AG08396 (cell line): ENCODE results near the gene MSX1.

Source experiments
- DNase-seq: peaks from one replicate; pipeline ENCODE4 v3.0.0; 2012; ENCODE audit warnings: low spot score, mixed read lengths

Gene MSX1

GRCh38 chr4:4857809-4858508, 1.5 kb upstream of the MSX1 start:
- DNase-seq: no peak

DNA sequence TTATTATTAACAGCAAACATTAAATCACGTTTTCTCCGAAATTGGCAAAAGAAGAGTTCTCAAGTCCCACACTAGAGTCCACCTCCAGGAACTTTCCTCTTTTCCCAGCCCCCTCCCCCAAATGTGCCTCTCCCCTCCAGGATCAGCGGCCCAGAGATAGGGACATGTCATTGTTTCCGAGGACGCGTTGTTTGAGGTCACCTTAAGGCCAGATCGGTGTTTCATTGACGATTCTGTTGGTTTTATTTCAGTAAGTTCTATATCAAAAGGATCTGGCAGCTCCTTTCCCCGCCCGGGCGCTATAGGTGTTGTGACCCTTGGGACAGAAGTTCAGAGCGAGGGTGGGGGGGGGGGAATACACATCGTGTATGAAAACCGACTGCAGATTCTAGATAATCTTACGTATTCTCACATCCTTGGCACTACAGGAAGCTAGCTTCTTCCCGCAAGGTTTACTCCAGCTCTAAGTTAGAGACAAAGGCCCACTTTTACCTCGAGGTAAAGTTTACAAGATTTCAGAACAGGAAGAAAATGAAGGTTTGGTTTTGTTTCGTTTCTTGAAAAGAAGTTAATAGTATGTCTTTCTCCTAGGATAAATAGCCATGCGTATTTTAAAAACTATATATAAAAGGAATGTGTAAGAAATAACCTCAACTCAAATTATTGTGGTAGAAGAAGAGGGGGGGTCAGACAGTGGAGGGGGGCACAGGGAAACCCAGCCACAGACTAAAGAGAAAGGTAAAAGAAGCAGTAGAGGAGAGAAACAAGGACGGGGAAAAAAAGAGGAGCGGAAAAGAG, 739 bp upstream of the MSX1 start:
- no peak for DNase-seq

- peak; percentile 70 for DNase-seq
Measured at GRCh38 chr4:4859799-4860599, 534 bp downstream of the MSX1 start.

- peak; percentile 75 for DNase-seq
Measured at GRCh38 chr4:4860600-4861389, 1.3 kb downstream of the MSX1 start.

GRCh38 chr4:4861390-4862018, 2.0 kb downstream of the MSX1 start:
- no peak for DNase-seq

DNA sequence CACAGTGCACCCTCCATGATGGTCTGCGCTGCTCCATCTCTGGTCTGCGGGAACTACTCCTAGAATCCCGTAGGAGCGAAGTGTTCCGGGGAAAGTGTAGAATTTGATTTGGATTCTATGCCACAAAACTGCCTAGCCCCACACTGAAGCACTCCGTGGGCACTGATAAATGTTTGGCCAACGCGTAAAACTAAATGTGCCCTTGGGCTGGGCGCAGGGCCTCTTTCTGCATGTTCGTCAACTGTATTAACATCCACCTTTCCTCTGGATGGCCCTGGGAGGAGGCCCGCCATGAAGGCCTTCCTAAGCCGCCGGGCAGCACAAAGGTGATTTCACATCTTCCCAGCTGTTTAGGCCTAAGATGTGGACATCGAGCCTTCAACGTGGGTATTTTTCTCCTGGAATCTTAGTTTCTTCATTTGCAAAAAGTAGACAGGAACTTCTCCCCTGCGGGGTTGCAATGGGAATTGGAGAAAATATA, 2.6 kb downstream of the MSX1 start:
- DNase-seq: no peak

DNA sequence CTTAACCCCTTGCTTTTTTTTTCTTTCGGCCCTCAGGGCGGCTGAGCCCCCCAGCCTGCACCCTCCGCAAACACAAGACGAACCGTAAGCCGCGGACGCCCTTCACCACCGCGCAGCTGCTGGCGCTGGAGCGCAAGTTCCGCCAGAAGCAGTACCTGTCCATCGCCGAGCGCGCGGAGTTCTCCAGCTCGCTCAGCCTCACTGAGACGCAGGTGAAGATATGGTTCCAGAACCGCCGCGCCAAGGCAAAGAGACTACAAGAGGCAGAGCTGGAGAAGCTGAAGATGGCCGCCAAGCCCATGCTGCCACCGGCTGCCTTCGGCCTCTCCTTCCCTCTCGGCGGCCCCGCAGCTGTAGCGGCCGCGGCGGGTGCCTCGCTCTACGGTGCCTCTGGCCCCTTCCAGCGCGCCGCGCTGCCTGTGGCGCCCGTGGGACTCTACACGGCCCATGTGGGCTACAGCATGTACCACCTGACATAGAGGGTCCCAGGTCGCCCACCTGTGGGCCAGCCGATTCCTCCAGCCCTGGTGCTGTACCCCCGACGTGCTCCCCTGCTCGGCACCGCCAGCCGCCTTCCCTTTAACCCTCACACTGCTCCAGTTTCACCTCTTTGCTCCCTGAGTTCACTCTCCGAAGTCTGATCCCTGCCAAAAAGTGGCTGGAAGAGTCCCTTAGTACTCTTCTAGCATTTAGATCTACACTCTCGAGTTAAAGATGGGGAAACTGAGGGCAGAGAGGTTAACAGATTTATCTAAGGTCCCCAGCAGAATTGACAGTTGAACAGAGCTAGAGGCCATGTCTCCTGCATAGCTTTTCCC, 3.4 kb downstream of the MSX1 start:
- DNase-seq: no peak

DNA sequence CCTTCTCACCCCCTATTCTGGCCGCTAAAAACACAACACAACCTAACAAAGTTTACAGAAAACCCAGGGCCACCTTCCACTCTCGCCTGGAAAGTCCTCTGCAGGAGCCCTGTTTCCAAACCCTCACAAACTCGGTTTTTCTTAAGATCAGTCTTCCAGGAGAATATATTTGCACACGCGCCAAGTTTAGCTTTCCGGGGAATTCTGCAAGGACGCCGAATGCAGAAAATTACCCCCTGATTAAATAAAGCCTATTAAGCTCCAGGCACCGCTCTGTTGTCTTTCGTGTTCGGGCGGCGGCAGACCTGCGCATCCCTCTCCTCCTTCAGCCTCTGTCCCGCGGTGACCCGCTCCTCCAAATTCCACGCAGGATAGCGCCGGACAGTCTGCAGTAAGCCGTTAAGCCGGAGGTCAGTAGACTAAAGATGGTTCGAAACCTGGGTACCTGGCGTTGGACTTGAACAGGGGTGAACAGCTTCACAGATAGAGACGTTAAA, 5.0 kb downstream of the MSX1 start:
- no peak for DNase-seq

GRCh38 chr4:4864940-4865704, 5.7 kb downstream of the MSX1 start:
- no peak for DNase-seq

DNA sequence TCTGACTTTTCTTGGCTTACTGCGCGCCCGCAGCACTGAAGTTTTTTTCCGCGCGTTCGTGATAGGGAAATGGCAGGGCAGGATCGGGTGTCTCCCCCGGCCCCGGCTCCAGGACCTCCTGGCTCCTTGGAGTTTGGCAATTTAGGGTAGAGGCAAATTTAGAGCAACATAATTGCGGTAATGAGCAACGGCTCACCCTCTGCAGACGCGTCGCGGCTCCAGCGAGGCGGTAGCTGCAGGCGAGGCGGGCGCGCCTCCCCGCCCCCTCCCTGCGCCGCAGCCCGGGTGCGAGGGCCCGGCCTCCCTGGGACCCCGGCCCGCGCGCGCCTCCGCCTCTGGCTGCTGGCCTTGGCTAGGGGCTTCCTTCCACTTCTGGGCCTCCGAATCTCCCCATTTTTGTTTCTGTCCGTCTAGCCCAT, 6.2 kb downstream of the MSX1 start:
- DNase-seq: peak; percentile 30

- peak; percentile 60 for DNase-seq
Measured at GRCh38 chr4:4866124-4866865, 6.8 kb downstream of the MSX1 start.

DNA sequence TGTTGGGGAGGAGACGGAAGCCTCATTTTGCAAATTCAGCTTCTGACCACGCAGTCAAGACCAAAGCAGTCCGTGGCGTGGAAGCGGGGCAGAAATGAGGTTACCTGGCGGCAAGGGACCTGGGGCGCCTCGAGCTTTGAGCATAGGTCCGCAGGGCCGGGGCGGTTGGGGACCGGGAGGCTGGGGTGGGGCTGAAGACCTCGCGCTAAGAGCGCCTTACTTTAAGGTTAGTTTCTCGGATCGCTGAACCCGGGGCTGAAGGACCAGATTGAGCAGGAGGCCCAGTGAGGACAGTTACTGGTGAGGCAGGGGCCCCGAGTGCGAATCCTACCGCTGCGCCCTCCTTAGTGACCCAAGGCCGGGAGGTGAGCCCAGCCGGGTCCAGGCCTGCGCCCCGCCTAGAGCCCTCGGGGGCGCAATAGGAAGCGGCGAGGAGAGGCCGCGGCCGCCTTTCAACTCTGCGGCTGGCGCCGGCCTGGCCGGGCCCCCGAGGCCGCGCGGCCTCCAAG, 7.5 kb downstream of the MSX1 start:
- no peak for DNase-seq

DNA sequence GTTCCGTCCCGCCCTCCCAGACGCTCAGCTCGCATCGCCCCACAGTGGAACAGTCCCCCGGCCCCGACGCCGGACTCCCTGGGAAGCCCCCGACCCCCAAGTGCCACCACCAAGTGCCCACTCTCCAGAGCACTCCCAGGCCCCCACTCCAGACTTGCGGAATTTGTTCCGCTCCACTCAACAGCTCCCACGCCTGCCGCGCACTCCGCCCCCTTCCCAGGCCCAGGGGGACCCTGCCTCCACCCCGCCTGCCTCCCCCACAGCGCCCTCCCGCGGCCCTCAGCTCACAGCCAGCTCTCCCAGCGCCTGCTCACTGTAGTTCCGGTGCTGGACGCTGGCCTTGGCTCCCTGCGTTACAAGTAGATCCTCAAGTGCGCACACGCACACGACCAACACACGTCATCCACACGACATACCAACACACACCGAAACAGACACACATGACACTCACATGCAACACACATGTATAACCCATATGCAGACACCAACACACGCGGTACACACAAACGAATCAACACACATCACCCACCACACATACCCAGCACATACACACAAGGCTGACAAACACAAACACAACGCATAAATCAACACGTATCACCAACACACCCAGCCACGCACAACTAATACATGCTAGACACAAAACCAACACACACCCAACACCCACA, 8.0 kb downstream of the MSX1 start:
- DNase-seq: peak; percentile 45

GRCh38 chr4:4868040-4868757, 8.7 kb downstream of the MSX1 start:
- peak; percentile 40 for DNase-seq

DNA sequence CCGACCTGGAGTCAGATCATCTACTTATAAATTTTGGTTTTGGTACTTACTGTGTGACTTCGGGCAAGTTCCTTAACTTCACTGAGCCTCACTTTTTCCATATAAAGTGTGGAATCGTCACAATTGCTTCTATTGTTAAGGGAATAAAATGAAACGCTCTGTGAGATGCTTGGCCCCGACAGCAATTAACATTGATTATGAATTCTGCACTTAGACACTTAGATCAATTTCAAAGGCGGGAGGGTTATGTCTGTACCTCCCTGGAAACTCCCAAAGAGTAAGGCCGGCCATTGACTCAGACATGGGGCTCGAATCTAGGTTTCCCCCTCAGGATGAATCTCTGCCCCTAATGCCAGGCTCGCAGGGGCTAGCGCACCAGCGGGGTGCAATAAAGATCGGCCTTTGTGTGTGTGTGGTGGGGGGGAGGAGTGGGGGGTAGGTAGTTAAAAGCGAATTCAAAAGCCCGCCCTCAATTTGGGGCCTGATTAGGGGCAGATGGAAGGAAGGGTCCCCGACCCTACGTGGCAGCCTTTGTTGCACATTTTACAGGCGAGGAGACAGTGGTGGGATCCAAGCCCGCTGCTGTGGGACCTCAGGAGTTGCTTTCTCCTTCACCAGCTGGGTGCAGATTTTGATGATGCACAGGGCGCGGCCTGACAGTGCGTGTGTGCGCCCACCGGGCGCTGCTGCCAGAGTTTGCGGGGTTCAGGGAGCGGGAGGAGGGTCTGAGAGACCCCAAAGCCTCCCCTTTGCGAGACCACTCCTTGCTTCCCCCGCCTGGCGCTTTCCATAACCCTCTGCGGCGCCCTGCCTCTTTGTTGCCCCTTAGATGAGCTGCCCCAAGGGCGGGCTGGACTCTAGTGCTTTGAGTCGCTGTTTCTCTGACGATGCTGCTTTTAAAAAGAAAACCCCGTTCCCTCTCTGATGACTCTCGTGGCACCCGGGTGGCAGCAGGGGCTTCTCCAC, 9.6 kb downstream of the MSX1 start:
- no peak for DNase-seq
